Effector memory CD8-positive, alpha-beta T cell (primary cell): ENCODE results near the gene GJA4.
A peak's percentile ranks its signal among the peaks of the same experiment; 100 is the strongest.
"Not testable (repeated sequence)": the region's sequence is repeated elsewhere in the genome, so short reads cannot be mapped to it uniquely, and the experiment has no call there.

Experiments used
- ATAC-seq: fragments of 150-1000 bp; cut with Tn5 transposase; replicated peaks from 2 replicates; pipeline ENCODE4 v1.10.0; 2021; ENCODE audit warnings: mild to moderate bottlenecking, moderate library complexity
- DNase-seq, 3 experiments: peaks; one replicate each; pipeline ENCODE4 v3.0.0; 2021
- H3K27ac Mint-ChIP-seq, 2 donors: one replicate each; pipeline ENCODE4 v1.8.0; 2022; ENCODE audit warnings: mild to moderate bottlenecking in 2 of 2, mixed read lengths in 2 of 2, moderate library complexity in 2 of 2
- H3K27me3 Mint-ChIP-seq, 2 donors: one replicate each; pipeline ENCODE4 v1.8.0; 2022; ENCODE audit warnings: mixed read lengths in 2 of 2
- H3K36me3 Mint-ChIP-seq: one replicate; pipeline ENCODE4 v1.8.0; 2022; ENCODE audit warnings: mild to moderate bottlenecking, moderate library complexity, mixed read lengths; ENCODE audit not compliant: insufficient read depth
- H3K4me1 Mint-ChIP-seq, 2 donors: one replicate each; pipeline ENCODE4 v1.8.0; 2022; ENCODE audit warnings: low read depth in 2 of 2, mixed read lengths in 2 of 2
- H3K4me3 Mint-ChIP-seq, 2 donors: one replicate each; pipeline ENCODE4 v1.8.0; 2022; ENCODE audit warnings: mild to moderate bottlenecking in 2 of 2, mixed read lengths in 2 of 2, moderate library complexity in 2 of 2
- H3K9me3 Mint-ChIP-seq, 2 donors: one replicate each; pipeline ENCODE4 v1.8.0; 2022; ENCODE audit warnings: mixed read lengths in 2 of 2

GJA4 gene

GRCh38 chr1:34816778-34817177, 24.0 kb downstream of the GJA4 start:
- H3K9me3 Mint-ChIP-seq, result no peaks in the 10 kb centered on the region
- no peaks in the 10 kb centered on the region for H3K4me1 Mint-ChIP-seq
- H3K27ac Mint-ChIP-seq, result no peak overlapping the region
- no peaks in the 10 kb centered on the region for H3K27me3 Mint-ChIP-seq
- ATAC-seq, result no peak
- H3K36me3 Mint-ChIP-seq, result peaks cover 2% of the 10 kb centered on the region
- no peak for DNase-seq
- no peak overlapping the region for H3K4me3 Mint-ChIP-seq

GRCh38 chr1:34818862-34819261, 26.1 kb downstream of the GJA4 start:
- not testable (repeated sequence) for H3K27me3 Mint-ChIP-seq, ATAC-seq

DNA sequence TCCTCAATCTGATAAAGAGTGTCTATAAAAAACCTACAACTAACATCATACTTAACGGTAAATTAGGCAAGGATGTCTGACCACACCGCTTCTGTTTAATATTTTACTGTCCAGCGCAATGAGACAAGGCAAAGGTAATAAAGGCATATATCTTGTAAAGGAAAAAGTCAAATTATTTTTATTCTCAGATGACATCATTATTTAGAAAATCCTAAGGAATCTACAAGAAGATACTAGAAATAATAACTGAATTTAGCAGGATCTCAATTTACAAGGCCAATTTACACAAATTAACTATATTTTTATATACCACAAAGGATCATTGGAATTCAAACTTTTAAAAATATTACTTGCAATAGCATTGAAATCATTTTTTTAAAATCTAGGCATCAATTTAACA, 29.4 kb downstream of the GJA4 start:
- Mint-ChIP-seq H3K9me3 (no peaks in the 10 kb centered on the region), H3K4me1 (no peaks in the 10 kb centered on the region), H3K27ac (no peak overlapping the region), H3K4me3 (no peak overlapping the region), H3K27me3 (no peaks in the 10 kb centered on the region), H3K36me3 (no peaks in the 10 kb centered on the region)
- DNase-seq (no peak), ATAC-seq (no peak)

More at GRCh38 chr1:34818862-34819261, 26.1 kb downstream of the GJA4 start:
- DNase-seq, H3K4me1 Mint-ChIP-seq, H3K4me3 Mint-ChIP-seq, H3K27ac Mint-ChIP-seq, H3K9me3 Mint-ChIP-seq, H3K36me3 Mint-ChIP-seq: not testable (repeated sequence)

GRCh38 chr1:34824817-34825454, 32.1 kb downstream of the GJA4 start:
- ATAC-seq, result no peak
- H3K27ac Mint-ChIP-seq, result peak overlapping the region in 1 of 2 donors; percentile 21

DNA sequence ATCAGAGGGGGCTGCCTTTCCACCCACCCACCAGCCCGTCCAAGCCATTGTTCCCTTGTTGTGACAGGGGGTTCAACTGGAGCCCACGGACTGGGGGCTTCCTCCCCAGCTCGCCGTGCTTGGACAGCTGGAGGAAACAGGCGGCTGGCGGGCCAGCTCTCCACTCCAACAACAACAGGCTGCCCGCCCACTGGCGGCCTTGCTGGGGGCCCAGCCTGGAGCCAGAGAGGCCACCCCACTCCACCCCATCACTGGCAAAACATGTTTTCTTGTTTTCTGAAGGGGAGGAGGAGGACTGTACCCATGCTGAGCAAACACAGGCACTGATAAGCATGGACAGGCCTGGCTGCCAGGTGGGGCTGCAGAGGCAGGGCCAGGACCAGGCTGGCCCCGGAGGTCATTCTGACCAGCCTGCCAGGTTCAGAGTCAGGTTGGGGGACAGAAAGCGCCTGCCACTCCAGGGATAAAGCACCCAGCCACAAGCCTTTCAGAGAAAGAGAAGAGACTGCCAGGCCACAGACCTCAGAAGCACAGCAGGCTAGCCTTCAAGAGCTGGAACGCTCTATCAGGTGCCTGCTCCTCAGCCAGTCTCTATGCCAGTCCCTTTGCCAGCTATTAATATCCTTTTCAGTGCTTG, 32.8 kb downstream of the GJA4 start:
- Mint-ChIP-seq H3K4me3 (no peak overlapping the region), H3K9me3 (no peaks in the 10 kb centered on the region)
- no peak for DNase-seq

More at GRCh38 chr1:34824817-34825454, 32.1 kb downstream of the GJA4 start:
- Mint-ChIP-seq H3K27me3 (no peaks in the 10 kb centered on the region), H3K36me3 (no peaks in the 10 kb centered on the region), H3K4me1 (no peaks in the 10 kb centered on the region), H3K4me3 (no peak overlapping the region), H3K9me3 (no peaks in the 10 kb centered on the region)
- DNase-seq, result no peak

DNA sequence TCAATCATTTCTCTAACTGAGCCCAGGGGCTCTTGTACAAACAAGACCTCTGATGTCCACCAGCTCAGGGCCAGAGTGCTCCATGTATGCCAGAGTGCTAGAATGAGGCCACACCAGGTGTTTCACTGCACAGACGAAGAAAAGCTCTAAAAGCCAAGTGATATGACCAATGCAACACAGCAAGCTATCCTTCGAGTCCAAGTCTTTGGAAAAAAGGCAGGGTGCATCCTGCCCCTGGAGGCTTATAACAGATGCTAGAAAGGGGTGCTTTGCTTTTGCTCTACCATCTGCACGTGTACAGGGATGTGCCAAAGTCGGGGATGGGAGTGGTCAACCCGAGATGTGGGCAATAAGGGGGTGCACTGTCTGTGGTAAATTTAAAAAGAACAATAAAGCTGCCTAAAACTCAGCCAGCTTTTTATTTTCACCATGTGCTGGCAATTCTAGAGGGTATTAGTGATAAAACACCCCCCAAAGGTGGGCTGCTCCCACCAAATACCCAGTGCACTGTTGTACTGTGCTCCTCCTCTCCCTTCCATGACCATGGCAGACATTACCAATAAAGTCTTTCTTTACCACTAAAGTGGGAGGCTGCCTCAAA, 34.6 kb downstream of the GJA4 start:
- Mint-ChIP-seq H3K27me3 (no peaks in the 10 kb centered on the region), H3K4me1 (no peaks in the 10 kb centered on the region), H3K27ac (no peak overlapping the region), H3K4me3 (no peak overlapping the region), H3K9me3 (no peaks in the 10 kb centered on the region), H3K36me3 (no peaks in the 10 kb centered on the region)
- ATAC-seq (no peak), DNase-seq (no peak)

More for the DNA sequence above, 32.8 kb downstream of the GJA4 start:
- no peaks in the 10 kb centered on the region for H3K27me3 Mint-ChIP-seq
- ATAC-seq, result no peak
- no peaks in the 10 kb centered on the region for H3K4me1 Mint-ChIP-seq
- H3K36me3 Mint-ChIP-seq, result no peaks in the 10 kb centered on the region
- no peak overlapping the region for H3K27ac Mint-ChIP-seq

- H3K27ac Mint-ChIP-seq, result no peak overlapping the region
These were observed 35.8 kb downstream of the GJA4 start for GRCh38 chr1:34828611-34829010.

GRCh38 chr1:34829250-34829649, 36.5 kb downstream of the GJA4 start:
- Mint-ChIP-seq H3K27me3 (no peaks in the 10 kb centered on the region), H3K9me3 (no peaks in the 10 kb centered on the region), H3K4me1 (no peaks in the 10 kb centered on the region), H3K36me3 (no peaks in the 10 kb centered on the region), H3K27ac (no peak overlapping the region), H3K4me3 (no peak overlapping the region)
- ATAC-seq, result no peak
- no peak for DNase-seq

More at GRCh38 chr1:34828611-34829010, 35.8 kb downstream of the GJA4 start:
- DNase-seq (no peak), ATAC-seq (no peak)
- Mint-ChIP-seq H3K27me3 (no peaks in the 10 kb centered on the region), H3K4me3 (no peak overlapping the region), H3K36me3 (no peaks in the 10 kb centered on the region), H3K9me3 (no peaks in the 10 kb centered on the region), H3K4me1 (no peaks in the 10 kb centered on the region)

DNA sequence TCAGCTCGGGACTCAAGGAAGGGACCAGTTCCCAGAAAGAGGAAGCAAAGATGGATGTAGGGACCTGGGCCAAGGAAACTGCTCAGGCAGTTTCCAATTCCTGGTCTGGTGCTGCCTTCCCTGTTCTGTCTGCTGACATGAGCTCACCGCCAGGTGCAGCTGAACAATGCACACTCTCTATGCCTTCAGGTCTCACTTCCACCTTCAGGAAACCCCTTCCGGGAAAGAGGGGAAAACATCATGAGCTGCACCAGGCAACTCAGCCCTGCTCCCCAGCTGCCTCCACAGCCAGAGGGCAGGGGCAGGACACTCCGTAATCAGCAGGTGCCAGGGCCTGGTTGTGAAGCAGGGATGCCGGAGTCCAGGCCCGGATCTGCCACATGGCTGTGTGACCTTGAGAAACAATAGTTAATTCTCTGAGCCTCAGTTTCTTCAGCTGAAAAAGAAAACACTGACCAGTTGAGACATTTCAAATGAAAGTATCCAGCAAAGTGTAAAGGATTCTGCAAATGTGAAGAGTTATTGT, 39.0 kb downstream of the GJA4 start:
- H3K4me3 Mint-ChIP-seq, result no peak overlapping the region
- no peaks in the 10 kb centered on the region for H3K9me3 Mint-ChIP-seq
- ATAC-seq (no peak), DNase-seq (no peak)
- H3K27me3 Mint-ChIP-seq, result no peaks in the 10 kb centered on the region
- H3K36me3 Mint-ChIP-seq, result no peaks in the 10 kb centered on the region
- no peak overlapping the region for H3K27ac Mint-ChIP-seq
- no peaks in the 10 kb centered on the region for H3K4me1 Mint-ChIP-seq

- H3K27me3 Mint-ChIP-seq, result no peaks in the 10 kb centered on the region
- no peak overlapping the region for H3K27ac Mint-ChIP-seq
- DNase-seq (no peak), ATAC-seq (no peak)
- no peaks in the 10 kb centered on the region for H3K9me3 Mint-ChIP-seq
- H3K36me3 Mint-ChIP-seq, result no peaks in the 10 kb centered on the region
- H3K4me3 Mint-ChIP-seq, result no peak overlapping the region
- H3K4me1 Mint-ChIP-seq, result no peaks in the 10 kb centered on the region
These were observed 40.9 kb downstream of the GJA4 start for GRCh38 chr1:34833711-34834110.

- H3K4me3 Mint-ChIP-seq, result no peak overlapping the region
- H3K9me3 Mint-ChIP-seq, result no peaks in the 10 kb centered on the region
- ATAC-seq (no peak), DNase-seq (no peak)
- H3K27ac Mint-ChIP-seq, result no peak overlapping the region
- no peaks in the 10 kb centered on the region for H3K36me3 Mint-ChIP-seq
- H3K27me3 Mint-ChIP-seq, result no peaks in the 10 kb centered on the region
- H3K4me1 Mint-ChIP-seq, result peaks cover 14 to 15% of the 10 kb centered on the region in 2 donors
These were observed 46.9 kb downstream of the GJA4 start for GRCh38 chr1:34839526-34840305.

- H3K4me3 Mint-ChIP-seq, result no peak overlapping the region
- no peaks in the 10 kb centered on the region for H3K36me3 Mint-ChIP-seq
- no peaks in the 10 kb centered on the region for H3K27me3 Mint-ChIP-seq
- no peaks in the 10 kb centered on the region for H3K9me3 Mint-ChIP-seq
- DNase-seq (no peak), ATAC-seq (no peak)
- H3K27ac Mint-ChIP-seq, result no peak overlapping the region
- H3K4me1 Mint-ChIP-seq, result peaks cover 14 to 15% of the 10 kb centered on the region in 2 donors
These were observed 47.6 kb downstream of the GJA4 start for GRCh38 chr1:34840426-34840825.

GRCh38 chr1:34842073-34842472, 49.3 kb downstream of the GJA4 start:
- ATAC-seq, result no peak
- Mint-ChIP-seq H3K9me3 (no peaks in the 10 kb centered on the region), H3K36me3 (peaks cover 4% of the 10 kb centered on the region), H3K27ac (no peak overlapping the region), H3K4me1 (peaks cover 14 to 15% of the 10 kb centered on the region in 2 donors), H3K4me3 (no peak overlapping the region), H3K27me3 (no peaks in the 10 kb centered on the region)
- DNase-seq, result no peak
